Liver (tissue), 3 donors: ENCODE measurements around the gene PITPNC1.

Experiments
- CTCF ChIP-seq: fragments of 150-350 bp; IDR thresholded peaks from 2 replicates; pipeline ENCODE4 v1.5.1; 2017; ENCODE audit warnings: improper control_type of control experiment, low read depth, low read length; ENCODE audit not compliant: missing input control
- GABPA ChIP-seq, 2 donors: IDR thresholded peaks in 1 of 2; conservative IDR thresholded peaks in 1 of 2; 2 replicates each; pipeline ENCODE4 v1.6.1; 2016; ENCODE audit warnings: antibody characterized with exemption in 2 of 2, mild to moderate bottlenecking in 1 of 2, moderate library complexity in 1 of 2
- TF ChIP-seq, protein P1 (sequence below): IDR thresholded peaks from 2 replicates; pipeline ENCODE4 v1.6.1; 2016; ENCODE audit warnings: antibody characterized with exemption, mild to moderate bottlenecking
- donor health status: healthy.
- donor health status: healthy.

DNA sequence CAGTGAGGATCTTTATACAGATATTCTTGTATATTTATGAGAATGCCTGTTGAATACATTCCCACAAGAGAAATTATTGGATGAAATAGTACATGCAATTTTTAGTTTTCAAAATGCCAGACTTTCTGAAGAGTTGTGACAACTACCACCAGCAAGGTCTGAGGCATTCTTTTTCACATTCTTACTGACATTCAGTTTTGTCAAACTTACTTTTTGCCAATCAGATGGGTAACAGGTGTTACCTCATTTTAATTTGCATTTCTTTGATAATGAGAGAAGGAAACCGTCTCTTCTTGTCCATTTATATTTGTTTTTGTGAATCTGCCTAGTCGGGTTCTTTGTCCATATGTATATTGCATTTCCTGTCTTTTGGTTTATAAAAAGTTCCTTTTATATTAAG, 364.9 kb downstream of the PITPNC1 start:
- TF ChIP-seq CTCF = no peak
- TF ChIP-seq, protein P1, sequence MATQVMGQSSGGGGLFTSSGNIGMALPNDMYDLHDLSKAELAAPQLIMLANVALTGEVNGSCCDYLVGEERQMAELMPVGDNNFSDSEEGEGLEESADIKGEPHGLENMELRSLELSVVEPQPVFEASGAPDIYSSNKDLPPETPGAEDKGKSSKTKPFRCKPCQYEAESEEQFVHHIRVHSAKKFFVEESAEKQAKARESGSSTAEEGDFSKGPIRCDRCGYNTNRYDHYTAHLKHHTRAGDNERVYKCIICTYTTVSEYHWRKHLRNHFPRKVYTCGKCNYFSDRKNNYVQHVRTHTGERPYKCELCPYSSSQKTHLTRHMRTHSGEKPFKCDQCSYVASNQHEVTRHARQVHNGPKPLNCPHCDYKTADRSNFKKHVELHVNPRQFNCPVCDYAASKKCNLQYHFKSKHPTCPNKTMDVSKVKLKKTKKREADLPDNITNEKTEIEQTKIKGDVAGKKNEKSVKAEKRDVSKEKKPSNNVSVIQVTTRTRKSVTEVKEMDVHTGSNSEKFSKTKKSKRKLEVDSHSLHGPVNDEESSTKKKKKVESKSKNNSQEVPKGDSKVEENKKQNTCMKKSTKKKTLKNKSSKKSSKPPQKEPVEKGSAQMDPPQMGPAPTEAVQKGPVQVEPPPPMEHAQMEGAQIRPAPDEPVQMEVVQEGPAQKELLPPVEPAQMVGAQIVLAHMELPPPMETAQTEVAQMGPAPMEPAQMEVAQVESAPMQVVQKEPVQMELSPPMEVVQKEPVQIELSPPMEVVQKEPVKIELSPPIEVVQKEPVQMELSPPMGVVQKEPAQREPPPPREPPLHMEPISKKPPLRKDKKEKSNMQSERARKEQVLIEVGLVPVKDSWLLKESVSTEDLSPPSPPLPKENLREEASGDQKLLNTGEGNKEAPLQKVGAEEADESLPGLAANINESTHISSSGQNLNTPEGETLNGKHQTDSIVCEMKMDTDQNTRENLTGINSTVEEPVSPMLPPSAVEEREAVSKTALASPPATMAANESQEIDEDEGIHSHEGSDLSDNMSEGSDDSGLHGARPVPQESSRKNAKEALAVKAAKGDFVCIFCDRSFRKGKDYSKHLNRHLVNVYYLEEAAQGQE = no peak
- no peak for TF ChIP-seq GABPA (IDR thresholded peaks at IDR 0.05 in 1 of 2, conservative IDR thresholded peaks at IDR 0.05 in 1 of 2)
